ENCODE results near the gene BRPF1.

BRPF1 gene, protein sequence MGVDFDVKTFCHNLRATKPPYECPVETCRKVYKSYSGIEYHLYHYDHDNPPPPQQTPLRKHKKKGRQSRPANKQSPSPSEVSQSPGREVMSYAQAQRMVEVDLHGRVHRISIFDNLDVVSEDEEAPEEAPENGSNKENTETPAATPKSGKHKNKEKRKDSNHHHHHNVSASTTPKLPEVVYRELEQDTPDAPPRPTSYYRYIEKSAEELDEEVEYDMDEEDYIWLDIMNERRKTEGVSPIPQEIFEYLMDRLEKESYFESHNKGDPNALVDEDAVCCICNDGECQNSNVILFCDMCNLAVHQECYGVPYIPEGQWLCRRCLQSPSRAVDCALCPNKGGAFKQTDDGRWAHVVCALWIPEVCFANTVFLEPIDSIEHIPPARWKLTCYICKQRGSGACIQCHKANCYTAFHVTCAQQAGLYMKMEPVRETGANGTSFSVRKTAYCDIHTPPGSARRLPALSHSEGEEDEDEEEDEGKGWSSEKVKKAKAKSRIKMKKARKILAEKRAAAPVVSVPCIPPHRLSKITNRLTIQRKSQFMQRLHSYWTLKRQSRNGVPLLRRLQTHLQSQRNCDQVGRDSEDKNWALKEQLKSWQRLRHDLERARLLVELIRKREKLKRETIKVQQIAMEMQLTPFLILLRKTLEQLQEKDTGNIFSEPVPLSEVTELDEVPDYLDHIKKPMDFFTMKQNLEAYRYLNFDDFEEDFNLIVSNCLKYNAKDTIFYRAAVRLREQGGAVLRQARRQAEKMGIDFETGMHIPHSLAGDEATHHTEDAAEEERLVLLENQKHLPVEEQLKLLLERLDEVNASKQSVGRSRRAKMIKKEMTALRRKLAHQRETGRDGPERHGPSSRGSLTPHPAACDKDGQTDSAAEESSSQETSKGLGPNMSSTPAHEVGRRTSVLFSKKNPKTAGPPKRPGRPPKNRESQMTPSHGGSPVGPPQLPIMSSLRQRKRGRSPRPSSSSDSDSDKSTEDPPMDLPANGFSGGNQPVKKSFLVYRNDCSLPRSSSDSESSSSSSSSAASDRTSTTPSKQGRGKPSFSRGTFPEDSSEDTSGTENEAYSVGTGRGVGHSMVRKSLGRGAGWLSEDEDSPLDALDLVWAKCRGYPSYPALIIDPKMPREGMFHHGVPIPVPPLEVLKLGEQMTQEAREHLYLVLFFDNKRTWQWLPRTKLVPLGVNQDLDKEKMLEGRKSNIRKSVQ (N-terminal part only)

DNA sequence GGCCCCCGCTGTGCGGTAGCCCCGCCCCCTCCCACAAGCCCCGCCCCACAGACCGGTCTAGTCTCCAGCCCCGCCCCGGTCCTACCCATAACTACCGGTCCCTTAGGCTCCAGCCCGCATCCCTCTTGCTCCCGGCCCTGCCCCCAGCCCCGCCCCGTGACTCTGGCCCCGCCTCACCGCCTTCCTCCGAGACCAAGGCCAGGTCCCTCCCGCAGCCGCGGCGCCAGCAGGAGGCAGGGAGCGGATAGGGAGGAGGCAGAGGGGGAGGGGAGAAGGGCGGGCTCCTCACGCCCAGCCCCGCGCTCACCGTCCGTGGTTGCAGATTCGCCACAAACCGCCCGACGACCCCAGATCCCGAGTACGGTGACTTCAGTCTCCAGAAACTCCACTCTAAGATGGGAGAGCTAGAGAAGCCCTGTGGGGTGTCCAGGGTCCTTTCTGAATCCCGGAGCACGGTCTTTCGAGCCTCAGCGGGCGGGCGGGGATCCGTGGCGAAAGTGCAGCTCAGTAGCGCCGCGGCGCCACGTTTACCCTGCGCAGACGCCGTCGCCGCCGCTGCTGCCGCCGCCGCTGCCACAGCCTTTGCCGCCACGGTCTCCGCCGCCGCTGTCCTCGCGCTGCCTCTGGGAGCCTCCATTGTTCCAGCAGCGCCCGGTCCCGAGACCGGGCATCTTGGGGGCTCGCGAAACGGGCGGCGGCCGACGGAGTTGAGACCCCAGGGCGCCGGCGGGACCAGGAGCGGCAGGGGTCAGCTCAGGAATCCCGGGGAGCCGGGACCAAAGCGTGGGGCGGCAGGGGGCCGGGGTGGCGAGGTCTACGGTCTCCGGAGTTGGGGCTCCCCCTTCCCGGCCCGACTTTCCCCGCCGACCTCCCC is at the start of gene BRPF1:
TSS of gene BRPF1 (plus strand) at position 530 of the 874 bp plus-strand sequence. CDS start 2,406 bp downstream, outside the sequence.
- Histone ChIP-seq H3K27me3 (ENCODE audit: insufficient read depth, low read length, poor library complexity, severe bottlenecking) (peaks cover 6% of the 10 kb centered on the region), H3K9me2 (replicated peaks; ENCODE audit: low read depth, low read length) (no peaks in the 10 kb centered on the region), H3K4me1 (ENCODE audit: insufficient read depth, low read length, poor library complexity, severe bottlenecking) (peaks cover 62% of the 10 kb centered on the region), H4K20me1 (ENCODE audit: insufficient read depth, low read length, poor library complexity, severe bottlenecking) (peaks cover 45% of the 10 kb centered on the region), H3K36me3 (ENCODE audit: insufficient read depth, low read length) (peaks cover 18% of the 10 kb centered on the region), H2AFZ (ENCODE audit: low read length) (peak within 1 kb of the TSS; percentile 96), H3K4me3 (ENCODE audit: low read length, poor library complexity, severe bottlenecking) (peak within 1 kb of the TSS; percentile 91), H3K79me2 (ENCODE audit: insufficient read depth, low read length) (peaks cover 53% of the 10 kb centered on the region), H3K9ac (ENCODE audit: low read depth, low read length, poor library complexity, severe bottlenecking) (peak within 1 kb of the TSS; percentile 98), H3K9me3 (ENCODE audit: insufficient read depth, low read depth, low read length) (no peaks in the 10 kb centered on the region), H3K4me2 (ENCODE audit: low read depth, low read length, poor library complexity, severe bottlenecking) (peak within 1 kb of the TSS; percentile 97), H3F3A (ENCODE audit: low read depth) (peaks cover 7% of the 10 kb centered on the region; the same call in 1 of the 2 replicates)
- no peak for TF ChIP-seq EZH2phosphoT487 (IDR thresholded peaks at IDR 0.05; ENCODE audit: borderline replicate concordance)
- TF ChIP-seq, protein P1, sequence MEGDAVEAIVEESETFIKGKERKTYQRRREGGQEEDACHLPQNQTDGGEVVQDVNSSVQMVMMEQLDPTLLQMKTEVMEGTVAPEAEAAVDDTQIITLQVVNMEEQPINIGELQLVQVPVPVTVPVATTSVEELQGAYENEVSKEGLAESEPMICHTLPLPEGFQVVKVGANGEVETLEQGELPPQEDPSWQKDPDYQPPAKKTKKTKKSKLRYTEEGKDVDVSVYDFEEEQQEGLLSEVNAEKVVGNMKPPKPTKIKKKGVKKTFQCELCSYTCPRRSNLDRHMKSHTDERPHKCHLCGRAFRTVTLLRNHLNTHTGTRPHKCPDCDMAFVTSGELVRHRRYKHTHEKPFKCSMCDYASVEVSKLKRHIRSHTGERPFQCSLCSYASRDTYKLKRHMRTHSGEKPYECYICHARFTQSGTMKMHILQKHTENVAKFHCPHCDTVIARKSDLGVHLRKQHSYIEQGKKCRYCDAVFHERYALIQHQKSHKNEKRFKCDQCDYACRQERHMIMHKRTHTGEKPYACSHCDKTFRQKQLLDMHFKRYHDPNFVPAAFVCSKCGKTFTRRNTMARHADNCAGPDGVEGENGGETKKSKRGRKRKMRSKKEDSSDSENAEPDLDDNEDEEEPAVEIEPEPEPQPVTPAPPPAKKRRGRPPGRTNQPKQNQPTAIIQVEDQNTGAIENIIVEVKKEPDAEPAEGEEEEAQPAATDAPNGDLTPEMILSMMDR (conservative IDR thresholded peaks at IDR 0.05; ENCODE audit: low read length), result no peak

DNA sequence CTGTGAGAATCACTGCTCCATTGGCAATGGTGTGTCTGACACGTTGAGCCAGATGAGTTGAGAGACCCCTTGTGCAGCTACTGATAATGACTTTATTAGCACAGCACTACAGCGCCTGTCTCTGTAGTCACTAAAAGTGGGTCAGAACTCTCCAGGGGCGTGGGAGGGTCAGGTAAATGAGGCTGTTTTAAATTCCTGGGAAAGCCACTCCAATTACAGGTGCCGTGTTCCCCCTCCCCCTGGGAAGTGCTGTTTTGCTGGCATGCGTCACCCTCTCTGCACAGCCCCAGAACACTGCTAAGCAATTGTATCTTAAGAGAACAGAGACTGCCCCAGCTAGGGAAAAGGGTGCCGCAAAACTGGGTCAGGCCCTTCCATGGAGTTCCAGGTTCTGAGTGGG is 49.4 kb upstream of the BRPF1 start:
- no peak overlapping the region for H3K4me3 ChIP-seq (ENCODE audit: low read length, poor library complexity, severe bottlenecking)
- no peaks in the 10 kb centered on the region for H3K4me1 ChIP-seq (ENCODE audit: insufficient read depth, low read length, poor library complexity, severe bottlenecking)
- H4K20me1 ChIP-seq (ENCODE audit: insufficient read depth, low read length, poor library complexity, severe bottlenecking), result no peaks in the 10 kb centered on the region
- H3K27me3 ChIP-seq (ENCODE audit: insufficient read depth, low read length, poor library complexity, severe bottlenecking), result no peaks in the 10 kb centered on the region
- no peaks in the 10 kb centered on the region for H3F3A ChIP-seq (ENCODE audit: low read depth)
- H3K4me2 ChIP-seq (ENCODE audit: low read depth, low read length, poor library complexity, severe bottlenecking), result no peak overlapping the region
- H2AFZ ChIP-seq (ENCODE audit: low read length), result no peak overlapping the region
- TF ChIP-seq, protein P1 (conservative IDR thresholded peaks at IDR 0.05; ENCODE audit: low read length), result no peak
- TF ChIP-seq EZH2phosphoT487 (IDR thresholded peaks at IDR 0.05; ENCODE audit: borderline replicate concordance), result no peak
- peaks cover 90% of the 10 kb centered on the region; the same call in 1 of the 2 replicates for H3K36me3 ChIP-seq (ENCODE audit: insufficient read depth, low read length)
- H3K9me3 ChIP-seq (ENCODE audit: insufficient read depth, low read depth, low read length), result no peaks in the 10 kb centered on the region
- H3K79me2 ChIP-seq (ENCODE audit: insufficient read depth, low read length), result no peaks in the 10 kb centered on the region
- no peaks in the 10 kb centered on the region for H3K9me2 ChIP-seq (replicated peaks; ENCODE audit: low read depth, low read length)
- no peak overlapping the region for H3K9ac ChIP-seq (ENCODE audit: low read depth, low read length, poor library complexity, severe bottlenecking)

Data from Loucy (cell line).